NB4 (cell line): ENCODE data around the gene PRSS57.

ENCODE experiments used
- DNase-seq: peaks from one replicate; pipeline ENCODE4 v3.0.0; 2010; ENCODE audit warnings: low read depth
- H3K4me3 ChIP-seq: one replicate; pipeline ENCODE4 v1.5.1; 2011; ENCODE audit warnings: mild to moderate bottlenecking, low read depth, low read length, moderate library complexity
- MYC ChIP-seq: IDR thresholded peaks from 2 replicates; pipeline ENCODE4 v1.6.1; 2011; ENCODE audit warnings: low read depth, low read length
- POLR2A ChIP-seq: IDR thresholded peaks from 2 replicates; pipeline ENCODE4 v1.6.1; 2011; ENCODE audit warnings: mild to moderate bottlenecking; ENCODE audit not compliant: insufficient read length; ENCODE audit errors: extremely low read depth
- TF ChIP-seq, protein P1 (sequence below): IDR thresholded peaks from 2 replicates; pipeline ENCODE4 v1.6.1; 2011; ENCODE audit warnings: low read depth, low read length
- TF ChIP-seq, protein P2 (sequence below): IDR thresholded peaks from one replicate; pipeline ENCODE4 v1.5.1; 2012; ENCODE audit warnings: low read depth, low read length

The PRSS57 gene

DNA sequence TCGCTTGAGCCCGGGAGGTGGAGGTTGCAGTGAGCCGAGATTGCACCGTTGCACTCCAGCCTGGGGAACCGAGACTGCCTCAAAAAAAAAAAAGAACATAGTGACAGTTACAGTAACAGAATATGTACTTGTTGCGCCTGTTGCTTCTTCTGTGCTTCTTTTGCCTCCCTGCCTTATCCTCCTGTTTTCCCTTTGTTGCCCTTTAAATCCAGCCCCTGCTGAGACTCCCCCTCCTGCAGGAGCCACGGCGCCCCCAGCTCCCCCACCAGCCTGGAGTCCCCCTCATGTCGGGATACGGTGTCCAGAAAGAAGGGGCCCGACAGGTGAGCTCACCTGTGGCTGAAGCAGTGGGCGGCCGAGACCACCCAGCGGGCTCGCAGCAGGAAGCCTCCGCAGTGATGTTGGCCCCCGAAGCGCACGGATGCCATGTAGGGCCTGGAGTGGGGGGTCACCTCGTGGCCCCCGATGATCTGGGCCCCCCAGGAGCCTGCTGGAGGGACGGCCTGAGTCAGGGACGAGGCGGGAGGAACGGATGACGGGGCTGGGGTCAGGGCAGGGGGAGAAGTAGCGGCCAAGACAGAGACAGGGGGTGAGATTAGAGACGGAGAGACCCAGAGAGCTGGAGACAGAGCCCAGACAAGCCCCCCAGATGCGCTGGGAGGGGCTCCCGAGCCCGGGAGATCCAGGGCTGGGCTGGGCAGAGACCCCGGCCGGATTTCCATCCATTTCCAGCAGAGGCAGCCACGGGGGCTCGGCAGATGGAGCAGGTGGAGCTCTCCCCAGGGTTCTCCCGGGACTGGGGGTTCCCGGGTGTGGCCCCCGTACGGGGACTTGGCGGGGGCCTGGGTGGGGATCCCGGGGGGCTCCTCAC, 536 bp downstream of the PRSS57 start:
- H3K4me3 ChIP-seq: peak overlapping the region; percentile 74
- peak; percentile 51 for DNase-seq
- TF ChIP-seq POLR2A (no peak), MYC (0 out of 2 replicates have a peak, but pooled peaks have one; percentile 14)

DNA sequence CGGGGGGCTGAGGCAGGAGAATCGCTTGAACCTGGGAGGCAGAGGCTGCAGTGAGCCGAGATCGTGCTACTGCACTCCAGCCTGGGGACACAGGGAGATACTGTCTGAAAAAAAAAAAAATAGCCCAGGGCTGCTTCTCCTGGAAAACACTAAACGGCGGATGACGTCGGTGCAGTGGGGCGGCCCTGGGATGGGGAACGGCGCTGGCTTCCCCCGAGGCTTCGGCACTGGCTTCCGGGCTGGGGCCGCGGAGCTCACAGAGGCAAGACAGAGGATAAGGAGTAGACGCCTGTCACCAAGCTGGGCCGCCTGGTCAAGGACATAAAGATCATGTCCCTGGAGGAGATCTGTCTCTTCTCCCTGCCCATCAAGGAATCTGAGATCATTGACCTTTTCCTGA, 5.0 kb downstream of the PRSS57 start:
- TF ChIP-seq, protein P1, sequence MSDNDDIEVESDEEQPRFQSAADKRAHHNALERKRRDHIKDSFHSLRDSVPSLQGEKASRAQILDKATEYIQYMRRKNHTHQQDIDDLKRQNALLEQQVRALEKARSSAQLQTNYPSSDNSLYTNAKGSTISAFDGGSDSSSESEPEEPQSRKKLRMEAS: no peak
- TF ChIP-seq, protein P2, sequence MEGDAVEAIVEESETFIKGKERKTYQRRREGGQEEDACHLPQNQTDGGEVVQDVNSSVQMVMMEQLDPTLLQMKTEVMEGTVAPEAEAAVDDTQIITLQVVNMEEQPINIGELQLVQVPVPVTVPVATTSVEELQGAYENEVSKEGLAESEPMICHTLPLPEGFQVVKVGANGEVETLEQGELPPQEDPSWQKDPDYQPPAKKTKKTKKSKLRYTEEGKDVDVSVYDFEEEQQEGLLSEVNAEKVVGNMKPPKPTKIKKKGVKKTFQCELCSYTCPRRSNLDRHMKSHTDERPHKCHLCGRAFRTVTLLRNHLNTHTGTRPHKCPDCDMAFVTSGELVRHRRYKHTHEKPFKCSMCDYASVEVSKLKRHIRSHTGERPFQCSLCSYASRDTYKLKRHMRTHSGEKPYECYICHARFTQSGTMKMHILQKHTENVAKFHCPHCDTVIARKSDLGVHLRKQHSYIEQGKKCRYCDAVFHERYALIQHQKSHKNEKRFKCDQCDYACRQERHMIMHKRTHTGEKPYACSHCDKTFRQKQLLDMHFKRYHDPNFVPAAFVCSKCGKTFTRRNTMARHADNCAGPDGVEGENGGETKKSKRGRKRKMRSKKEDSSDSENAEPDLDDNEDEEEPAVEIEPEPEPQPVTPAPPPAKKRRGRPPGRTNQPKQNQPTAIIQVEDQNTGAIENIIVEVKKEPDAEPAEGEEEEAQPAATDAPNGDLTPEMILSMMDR: no peak
- no peak for TF ChIP-seq POLR2A
- TF ChIP-seq MYC: no peak
- no peak for DNase-seq
- no peak overlapping the region for H3K4me3 ChIP-seq

DNA sequence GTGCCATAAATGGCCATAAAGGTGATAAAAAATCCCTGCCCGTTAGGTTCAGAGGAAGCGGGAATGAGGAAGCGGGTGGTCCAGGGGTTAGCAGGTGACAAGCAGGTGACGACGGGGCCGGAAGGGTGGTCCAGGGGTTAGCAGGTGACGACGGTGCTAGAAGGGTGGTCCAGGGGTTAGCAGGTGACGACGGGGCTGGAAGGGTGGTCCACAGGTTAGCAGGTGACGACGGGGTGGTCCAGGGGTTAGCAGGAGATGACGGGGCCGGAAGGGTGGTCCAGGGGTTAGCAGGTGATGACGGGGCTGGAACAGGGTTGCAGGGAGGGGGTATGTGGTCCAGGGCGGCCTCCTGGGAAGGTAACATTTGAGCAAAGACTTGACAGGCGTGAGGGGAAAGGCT, 6.3 kb downstream of the PRSS57 start:
- no peak for TF ChIP-seq MYC
- TF ChIP-seq, protein P1: no peak
- no peak for TF ChIP-seq POLR2A
- TF ChIP-seq, protein P2: no peak
- no peak for DNase-seq
- no peak overlapping the region for H3K4me3 ChIP-seq

DNA sequence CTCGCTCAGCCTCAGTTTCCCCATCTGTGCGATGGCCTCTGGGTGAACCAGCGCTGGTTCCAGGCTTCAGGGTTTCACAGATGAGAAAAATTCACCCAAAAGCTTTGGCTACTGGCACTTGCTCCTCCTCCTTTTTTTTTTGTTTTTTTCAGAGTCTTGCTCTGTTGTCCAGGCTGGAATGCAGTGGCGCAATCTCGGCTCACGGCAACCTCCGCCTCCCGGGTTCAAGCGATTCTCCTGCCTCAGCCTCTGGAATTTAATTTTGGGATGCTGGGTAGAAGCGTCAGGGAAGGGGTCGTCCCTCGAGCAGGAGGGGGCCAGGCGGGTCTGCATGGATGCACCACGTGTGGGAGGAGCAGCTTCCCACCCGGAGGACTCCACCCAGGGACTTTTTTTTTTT, 7.0 kb downstream of the PRSS57 start:
- H3K4me3 ChIP-seq: no peak overlapping the region
- no peak for DNase-seq
- TF ChIP-seq MYC: no peak
- TF ChIP-seq, protein P2: no peak
- TF ChIP-seq, protein P1: no peak
- no peak for TF ChIP-seq POLR2A

DNA sequence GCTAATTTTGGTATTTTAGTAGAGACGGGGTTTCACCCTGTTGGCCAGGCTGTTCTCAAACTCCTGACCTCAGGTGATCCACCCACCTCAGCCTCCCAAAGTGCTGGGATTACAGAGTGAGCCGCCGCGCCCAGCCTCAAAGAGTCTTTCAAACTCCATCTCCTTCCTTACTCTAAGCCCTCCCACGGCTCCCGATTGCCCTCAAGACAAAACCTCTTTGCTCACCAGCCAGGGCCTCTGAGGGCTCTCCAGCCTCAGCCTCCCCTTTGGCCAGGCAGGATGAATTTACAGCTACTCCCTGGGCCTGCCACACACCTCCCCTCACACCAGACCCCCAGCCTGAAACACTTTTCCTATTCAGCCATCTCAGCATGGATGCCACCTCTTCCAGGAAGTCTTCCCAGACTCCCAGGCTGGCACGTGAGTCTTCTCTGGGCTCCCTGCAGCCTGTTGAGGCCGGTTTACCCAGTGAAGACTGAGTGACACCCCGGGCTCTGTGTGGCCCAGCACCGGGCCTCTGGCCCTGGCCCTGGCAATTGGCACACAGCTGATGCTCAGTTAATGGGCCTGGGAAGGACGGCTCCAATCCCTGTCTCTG, 7.6 kb downstream of the PRSS57 start:
- TF ChIP-seq MYC (no peak), POLR2A (no peak)
- TF ChIP-seq, protein P1: no peak
- TF ChIP-seq, protein P2: no peak
- no peak for DNase-seq
- H3K4me3 ChIP-seq: no peak overlapping the region

DNA sequence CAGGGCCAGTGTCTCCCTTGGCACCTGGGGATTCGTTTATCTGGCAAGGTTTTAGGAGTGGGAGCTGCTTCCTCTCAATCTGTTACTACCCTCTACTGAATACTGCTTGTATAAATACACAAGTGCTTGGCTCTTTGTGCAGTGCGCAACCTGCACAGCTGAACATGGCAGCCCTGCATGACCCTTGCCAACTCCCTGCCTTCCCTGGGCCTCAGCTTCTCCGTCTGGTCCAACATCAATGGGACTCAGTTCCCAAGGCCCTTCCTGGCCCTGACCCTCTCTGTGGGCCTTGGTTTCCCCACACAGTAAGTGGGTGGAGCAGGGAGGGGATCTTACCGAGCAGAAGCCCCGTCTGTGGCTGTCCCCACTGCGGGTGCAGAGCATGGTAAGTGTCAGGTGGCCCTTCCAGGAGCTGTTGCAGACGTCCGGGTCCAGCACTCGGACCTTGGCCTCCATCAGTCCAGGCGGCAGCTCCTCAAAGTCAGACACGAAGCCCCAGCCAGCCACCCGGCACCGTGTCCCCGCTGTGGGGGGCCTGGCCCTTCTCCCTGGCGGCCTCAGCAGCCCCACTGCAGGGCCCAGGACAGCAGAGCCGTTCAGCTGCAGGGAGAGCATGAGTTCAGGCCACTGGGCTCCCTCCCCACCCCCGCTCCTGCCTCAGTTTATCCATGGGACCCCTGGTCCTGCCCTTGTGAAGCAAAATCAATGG, 8.5 kb downstream of the PRSS57 start:
- no peak overlapping the region for H3K4me3 ChIP-seq
- no peak for DNase-seq
- TF ChIP-seq, protein P2: no peak
- TF ChIP-seq POLR2A (no peak), MYC (no peak)
- TF ChIP-seq, protein P1: no peak
